Measurements from ENCODE around the gene NIN.

DNA sequence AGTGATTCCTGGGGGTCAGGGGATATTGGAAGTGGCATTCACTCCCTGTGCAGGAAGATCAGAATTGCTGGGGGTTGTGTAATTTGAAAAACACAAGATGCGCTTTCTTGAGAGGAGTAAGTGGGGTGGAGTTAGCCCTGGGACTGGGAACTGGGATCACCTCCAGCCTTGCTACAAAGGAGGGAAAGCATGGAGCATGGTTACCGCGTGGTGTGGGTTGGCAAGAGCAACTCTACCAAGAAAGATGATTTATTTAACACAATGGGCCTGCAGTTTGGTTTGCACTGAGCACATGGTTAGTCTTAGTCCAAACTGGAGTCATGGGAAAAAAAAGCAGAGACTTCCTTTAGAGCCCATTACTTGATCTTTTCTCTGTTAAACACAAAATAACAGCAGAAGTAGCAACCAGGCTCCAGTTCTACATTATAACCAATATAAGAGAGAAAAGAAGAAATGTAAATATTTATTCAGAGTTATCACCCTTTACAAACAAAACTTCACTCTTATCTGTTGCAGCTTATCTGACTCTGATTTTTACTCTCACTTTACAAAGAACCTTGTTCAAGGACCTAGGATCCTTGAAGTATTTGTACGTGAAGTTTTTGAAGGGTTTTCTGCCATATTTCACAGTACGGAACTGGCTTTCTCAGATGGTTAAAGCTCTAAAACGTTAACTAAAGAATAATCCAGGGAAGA lies 2.1 kb upstream of the NIN start:
- TF ChIP-seq CTCF (conservative IDR thresholded peaks at IDR 0.05) = no peak
- no peak for TF ChIP-seq EZH2 (IDR thresholded peaks at IDR 0.05; ENCODE audit: low read depth)
